ENCODE measurements around the gene LAMTOR3.
A peak's percentile ranks its signal among the peaks of the same experiment; 100 is the strongest.

The LAMTOR3 gene

GRCh38 chr4:99915449-99915848, 21.2 kb upstream of the LAMTOR3 start:
- no peak for TF ChIP-seq CTCF (IDR thresholded peaks at IDR 0.05; ENCODE audit: borderline replicate concordance, insufficient read depth, low read depth, low read length)
- H3K4me3 ChIP-seq (ENCODE audit: low read depth, low read length) = no peak overlapping the region

- TF ChIP-seq CTCF (IDR thresholded peaks at IDR 0.05; ENCODE audit: borderline replicate concordance, insufficient read depth, low read depth, low read length) = no peak
- H3K4me3 ChIP-seq (ENCODE audit: low read depth, low read length) = no peak overlapping the region
Observed at GRCh38 chr4:99894998-99895397, 771 bp upstream of the LAMTOR3 start.

GRCh38 chr4:99893839-99894160, 427 bp downstream of the LAMTOR3 start:
- peak overlapping the region; percentile 63 for H3K4me3 ChIP-seq (ENCODE audit: low read depth, low read length)
- TF ChIP-seq CTCF (IDR thresholded peaks at IDR 0.05; ENCODE audit: borderline replicate concordance, insufficient read depth, low read depth, low read length) = no peak

GRCh38 chr4:99893029-99893428, 1.2 kb downstream of the LAMTOR3 start:
- TF ChIP-seq CTCF (IDR thresholded peaks at IDR 0.05; ENCODE audit: borderline replicate concordance, insufficient read depth, low read depth, low read length) = no peak
- no peak overlapping the region for H3K4me3 ChIP-seq (ENCODE audit: low read depth, low read length)

- no peak for TF ChIP-seq CTCF (IDR thresholded peaks at IDR 0.05; ENCODE audit: borderline replicate concordance, insufficient read depth, low read depth, low read length)
- H3K4me3 ChIP-seq (ENCODE audit: low read depth, low read length) = no peak overlapping the region
Observed at GRCh38 chr4:99891351-99891750, 2.9 kb downstream of the LAMTOR3 start.

- no peak for TF ChIP-seq CTCF (IDR thresholded peaks at IDR 0.05; ENCODE audit: borderline replicate concordance, insufficient read depth, low read depth, low read length)
- H3K4me3 ChIP-seq (ENCODE audit: low read depth, low read length) = no peak overlapping the region
Observed at GRCh38 chr4:99887837-99888236, 6.4 kb downstream of the LAMTOR3 start.

GRCh38 chr4:99886146-99886545, 8.1 kb downstream of the LAMTOR3 start:
- no peak for TF ChIP-seq CTCF (IDR thresholded peaks at IDR 0.05; ENCODE audit: borderline replicate concordance, insufficient read depth, low read depth, low read length)
- no peak overlapping the region for H3K4me3 ChIP-seq (ENCODE audit: low read depth, low read length)
